WTC11 (cell line): Measurements from ENCODE around the gene CLDN7.

Experiments
- CREB1 ChIP-seq: sonication (generic); formaldehyde crosslinking; IDR thresholded peaks from 2 replicates; pipeline ENCODE4 v1.8.0; 2023; ENCODE audit warnings: mild to moderate bottlenecking, missing genetic modification reagents
- CTCF ChIP-seq: fragments of 200-600 bp; IDR thresholded peaks from 2 replicates; pipeline ENCODE4 v1.8.0; 2022; ENCODE audit warnings: antibody characterized with exemption
- EMX1 ChIP-seq: fragments of 250-450 bp; sonication (Bioruptor Pico); IDR thresholded peaks from 2 replicates; pipeline ENCODE4 v1.8.0; 2021; ENCODE audit warnings: mild to moderate bottlenecking
- FOXJ3 ChIP-seq: sonication (generic); formaldehyde crosslinking; IDR thresholded peaks from 2 replicates; pipeline ENCODE4 v1.9.0; 2021; ENCODE audit warnings: missing genetic modification reagents, mild to moderate bottlenecking, borderline replicate concordance
- HMGXB4 ChIP-seq: sonication (generic); formaldehyde crosslinking; IDR thresholded peaks from 2 replicates; pipeline ENCODE4 v1.8.1; 2023; ENCODE audit warnings: mild to moderate bottlenecking, moderate library complexity, missing genetic modification reagents
- SMAD3 ChIP-seq: sonication (generic); formaldehyde crosslinking; IDR thresholded peaks from 2 replicates; pipeline ENCODE4 v1.8.0; 2022; ENCODE audit warnings: missing genetic modification reagents, mild to moderate bottlenecking, borderline replicate concordance
- TEAD4 ChIP-seq: sonication (generic); formaldehyde crosslinking; IDR thresholded peaks from 2 replicates; pipeline ENCODE4 v1.8.0; 2022; ENCODE audit warnings: mild to moderate bottlenecking, missing genetic modification reagents

- TF ChIP-seq CTCF (no peak), HMGXB4 (CRISPR knock-in tag) (no peak), TEAD4 (CRISPR knock-in tag) (no peak), SMAD3 (CRISPR knock-in tag) (no peak), FOXJ3 (CRISPR knock-in tag) (no peak), EMX1 (no peak), CREB1 (CRISPR knock-in tag) (no peak)
Measured at GRCh38 chr17:7216242-7217112, 45.8 kb downstream of the CLDN7 start.
